PFSK-1 (cell line): ENCODE data around the gene UBE2I.

ENCODE experiments used
- FOXP2 ChIP-seq: optimal IDR thresholded peaks from 2 replicates; pipeline ENCODE3; 2011; ENCODE audit warnings: borderline replicate concordance, control low read depth, inconsistent platforms; ENCODE audit not compliant: insufficient read depth; ENCODE audit errors: extremely low read length, extremely low read depth
- POLR2AphosphoS5 ChIP-seq: IDR thresholded peaks from 2 replicates; pipeline ENCODE4 v1.6.1; 2012; ENCODE audit warnings: low read depth, mild to moderate bottlenecking, control low read depth, low read length, moderate library complexity
- REST ChIP-seq, 2 experiments: IDR thresholded peaks; 2 replicates each; pipeline versions ENCODE4 v1.6.1 to v1.8.0; 2011 to 2012; ENCODE audit warnings: low read depth in 2 of 2, low read length in 2 of 2, control low read depth in 1 of 2, inconsistent platforms in 1 of 2, mild to moderate bottlenecking in 1 of 2, moderate library complexity in 1 of 2; ENCODE audit not compliant: insufficient read depth in 1 of 2
- SIN3A ChIP-seq: IDR thresholded peaks from 2 replicates; pipeline ENCODE4 v1.6.1; 2012; ENCODE audit warnings: mild to moderate bottlenecking, low read length, moderate library complexity, borderline replicate concordance; ENCODE audit not compliant: insufficient read depth
- TAF1 ChIP-seq: IDR thresholded peaks from 2 replicates; pipeline ENCODE4 v1.6.1; 2012; ENCODE audit warnings: low read length, control low read depth, borderline replicate concordance; ENCODE audit not compliant: insufficient read depth

Gene UBE2I

DNA sequence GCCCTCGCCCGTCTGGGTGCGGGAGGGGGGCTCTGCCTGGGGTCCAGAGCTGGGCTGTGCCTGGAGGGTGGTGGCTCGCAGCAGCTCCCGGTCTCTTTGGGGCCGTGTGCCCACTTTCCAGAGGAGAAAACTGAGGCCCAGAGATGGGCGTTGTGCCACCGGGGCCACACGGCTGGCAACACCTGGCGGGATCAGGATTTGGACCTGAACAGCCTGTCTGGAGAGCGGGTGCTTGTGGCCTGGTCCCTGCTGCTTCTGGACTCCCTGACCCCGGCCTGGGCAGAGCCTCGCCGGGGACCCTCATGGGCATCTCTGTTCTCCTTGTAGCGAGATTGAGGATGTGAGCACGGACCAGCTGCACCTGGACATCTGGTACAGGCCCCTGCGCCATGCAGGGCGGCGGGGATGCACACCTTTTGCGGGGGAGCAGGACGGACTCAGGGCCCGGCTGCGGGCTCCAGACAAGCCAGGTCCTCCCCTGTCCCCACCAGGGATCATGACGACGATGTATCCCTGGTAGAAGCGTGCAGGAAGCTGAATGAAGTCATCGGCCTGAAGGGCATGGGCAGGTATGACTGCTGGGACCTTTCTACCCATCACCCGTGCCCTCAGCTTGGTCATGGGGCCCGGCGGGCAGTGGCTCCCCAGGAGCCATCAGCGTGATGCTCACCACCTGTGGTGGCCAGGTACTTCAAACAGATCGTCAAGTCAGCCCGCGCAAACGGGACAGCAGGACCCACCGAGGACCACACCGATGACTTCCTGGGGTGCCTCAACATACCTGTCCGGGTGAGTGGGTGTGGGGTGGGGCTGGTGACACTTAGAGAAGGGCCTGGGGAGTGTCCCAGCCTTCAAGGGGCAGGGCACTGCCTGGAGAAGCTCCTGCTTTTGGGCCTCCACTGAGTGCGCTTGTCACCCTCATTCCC is 32.3 kb downstream of the UBE2I start:
- no peak for TF ChIP-seq SIN3A
- TF ChIP-seq REST (IDR thresholded peaks at IDR 0.05; ENCODE audit: insufficient read depth in 1 of 2, low read depth in 2 of 2, low read length in 2 of 2): no peak
- TF ChIP-seq POLR2AphosphoS5: no peak
- no peak for TF ChIP-seq TAF1
- TF ChIP-seq FOXP2: no peak

- 0 out of 2 replicates have a peak, but pooled peaks have one; percentile 22 for TF ChIP-seq SIN3A
- TF ChIP-seq FOXP2: no peak
- TF ChIP-seq TAF1: no peak
Observed at GRCh38 chr16:1342526-1343427, 33.3 kb downstream of the UBE2I start.

DNA sequence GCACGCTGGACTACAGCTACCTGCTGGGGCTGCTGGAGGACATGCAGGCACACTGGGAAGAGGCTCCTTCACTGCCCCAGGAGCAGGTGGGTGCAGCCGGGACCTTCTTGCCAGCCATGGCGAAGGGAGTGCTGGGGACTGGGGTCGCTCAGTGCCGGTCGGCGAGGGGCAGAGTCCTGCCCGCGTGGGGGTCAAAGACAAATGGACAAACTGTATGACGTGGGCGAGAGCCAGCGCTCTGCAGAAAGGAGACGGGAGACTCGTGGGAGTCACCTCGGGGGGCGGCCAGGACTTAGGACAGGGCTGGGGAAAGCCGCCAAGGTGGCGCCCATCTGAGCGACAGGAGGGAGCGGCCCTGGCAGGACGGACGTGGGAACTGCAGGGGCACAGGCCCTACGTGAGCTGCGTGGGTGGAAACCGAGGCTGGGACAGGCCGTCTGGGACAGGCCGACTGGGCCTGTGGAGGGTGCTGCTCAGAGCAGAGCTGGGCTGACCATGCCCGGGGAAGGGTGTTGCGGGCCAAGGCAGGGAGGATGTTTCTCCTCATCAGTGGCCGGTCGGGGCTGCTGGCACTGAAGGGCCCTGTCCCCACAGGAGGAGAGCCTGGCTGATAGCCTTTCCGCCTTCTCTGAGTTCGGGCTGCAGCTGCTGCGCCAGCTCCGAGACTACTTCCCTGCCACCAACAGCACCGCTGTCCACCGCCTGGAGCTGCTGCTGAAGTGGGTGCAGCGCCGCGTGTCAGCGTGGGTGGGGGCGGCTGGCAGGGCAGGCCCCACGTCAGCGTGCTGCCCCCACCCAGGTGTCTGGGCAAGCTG is 34.2 kb downstream of the UBE2I start:
- no peak for TF ChIP-seq SIN3A

GRCh38 chr16:1344499-1344898 is 35.1 kb downstream of the UBE2I start:
- no peak for TF ChIP-seq TAF1
- TF ChIP-seq REST (IDR thresholded peaks at IDR 0.05; ENCODE audit: insufficient read depth in 1 of 2, low read depth in 2 of 2, low read length in 2 of 2): no peak
- no peak for TF ChIP-seq POLR2AphosphoS5
- no peak for TF ChIP-seq FOXP2
- TF ChIP-seq SIN3A: no peak

DNA sequence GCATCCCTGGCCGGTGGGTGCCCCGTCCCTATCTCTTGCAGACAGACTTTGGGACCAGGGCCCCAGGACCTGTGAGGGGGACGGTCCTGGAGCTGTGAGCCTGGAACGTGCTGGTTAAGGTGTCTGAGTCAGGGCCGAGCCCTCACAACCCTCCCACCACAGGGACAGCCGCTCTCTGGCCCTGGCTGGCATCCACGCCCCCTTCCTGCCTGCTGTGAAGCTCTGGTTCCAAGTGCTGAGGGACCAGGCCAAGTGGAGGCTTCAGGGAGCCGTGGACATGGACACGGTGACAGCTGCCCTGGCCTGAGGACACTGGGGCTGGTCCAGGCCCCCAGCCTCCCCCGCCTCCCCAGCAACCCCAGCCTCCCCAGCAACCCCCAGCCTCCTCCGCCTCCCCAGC is 35.7 kb downstream of the UBE2I start:
- no peak for TF ChIP-seq POLR2AphosphoS5
- no peak for TF ChIP-seq FOXP2
- TF ChIP-seq REST (IDR thresholded peaks at IDR 0.05; ENCODE audit: insufficient read depth in 1 of 2, low read depth in 2 of 2, low read length in 2 of 2): no peak
- no peak for TF ChIP-seq TAF1
- no peak for TF ChIP-seq SIN3A
